MM.1S (cell line): Measurements from ENCODE around the gene CELA2A.
"Not testable (repeated sequence)": the region's sequence is repeated elsewhere in the genome, so short reads cannot be mapped to it uniquely, and the experiment has no call there.

Experiments
- DNase-seq: peaks from one replicate; pipeline ENCODE4 v3.0.0-alpha.2; 2015
- H2AFZ ChIP-seq: fragments of 300-600 bp; sonication (generic); 2 replicates; pipeline ENCODE4 v1.6.0; 2016; ENCODE audit warnings: antibody characterized with exemption, low read length
- H3F3A ChIP-seq: fragments of 300-600 bp; sonication (generic); 2 replicates; pipeline ENCODE4 v1.6.1; 2016; ENCODE audit warnings: mild to moderate bottlenecking, antibody characterized with exemption, low read length, moderate library complexity, mixed read lengths; ENCODE audit not compliant: insufficient read depth
- H3K27ac ChIP-seq: fragments of 300-600 bp; sonication (generic); 2 replicates; pipeline ENCODE4 v1.5.1; 2016; ENCODE audit warnings: mild to moderate bottlenecking, low read length
- H3K27me3 ChIP-seq: fragments of 300-600 bp; sonication (generic); replicated peaks from 2 replicates; pipeline ENCODE4 v1.6.0; 2016; ENCODE audit warnings: low read length; ENCODE audit not compliant: insufficient read depth
- H3K36me3 ChIP-seq: fragments of 300-600 bp; sonication (generic); replicated peaks from 2 replicates; pipeline ENCODE4 v1.6.1; 2016; ENCODE audit warnings: mild to moderate bottlenecking, low read length, mixed read lengths; ENCODE audit not compliant: insufficient read depth
- H3K4me1 ChIP-seq: fragments of 300-600 bp; sonication (generic); 2 replicates; pipeline ENCODE4 v1.6.1; 2016; ENCODE audit warnings: low read length, mixed read lengths
- H3K4me2 ChIP-seq: fragments of 300-600 bp; sonication (generic); 2 replicates; pipeline ENCODE4 v1.6.0; 2016; ENCODE audit warnings: low read depth, low read length
- H3K4me3 ChIP-seq: fragments of 300-600 bp; sonication (generic); 2 replicates; pipeline ENCODE4 v1.5.1; 2016; ENCODE audit warnings: low read length, mixed read lengths
- H3K79me2 ChIP-seq: fragments of 300-600 bp; sonication (generic); 2 replicates; pipeline ENCODE4 v1.6.1; 2016; ENCODE audit warnings: mixed run types, low read length, mixed read lengths
- H3K9ac ChIP-seq: fragments of 300-600 bp; sonication (generic); 2 replicates; pipeline ENCODE4 v1.6.1; 2016; ENCODE audit warnings: low read length, mixed read lengths
- H3K9me2 ChIP-seq: fragments of 300-600 bp; sonication (generic); replicated peaks from 2 replicates; pipeline ENCODE4 v1.6.1; 2016; ENCODE audit warnings: mild to moderate bottlenecking, low read length, mixed read lengths; ENCODE audit not compliant: insufficient read depth
- H3K9me3 ChIP-seq: fragments of 300-600 bp; sonication (generic); replicated peaks from 2 replicates; pipeline ENCODE4 v1.6.1; 2016; ENCODE audit warnings: mild to moderate bottlenecking, low read length, mixed read lengths; ENCODE audit not compliant: insufficient read depth
- H4K20me1 ChIP-seq: fragments of 300-600 bp; sonication (generic); 2 replicates; pipeline ENCODE4 v1.6.1; 2016; ENCODE audit warnings: mild to moderate bottlenecking, low read length, moderate library complexity, mixed read lengths; ENCODE audit not compliant: insufficient read depth
- EZH2 ChIP-seq: fragments of 300-600 bp; sonication (generic); optimal IDR thresholded peaks from 2 replicates; pipeline ENCODE3; 2017; ENCODE audit warnings: low read depth, mild to moderate bottlenecking, antibody characterized with exemption, low read length, mixed read lengths
- EZH2phosphoT487 ChIP-seq: fragments of 300-600 bp; sonication (generic); IDR thresholded peaks from 2 replicates; pipeline ENCODE4 v1.6.1; 2018; ENCODE audit warnings: antibody characterized with exemption, low read length
- TF ChIP-seq, protein P1 (sequence below): fragments of 300-600 bp; sonication (generic); IDR thresholded peaks from 2 replicates; pipeline ENCODE4 v1.5.1; 2016; ENCODE audit warnings: antibody characterized with exemption, low read length, mixed read lengths

CELA2A gene

DNA sequence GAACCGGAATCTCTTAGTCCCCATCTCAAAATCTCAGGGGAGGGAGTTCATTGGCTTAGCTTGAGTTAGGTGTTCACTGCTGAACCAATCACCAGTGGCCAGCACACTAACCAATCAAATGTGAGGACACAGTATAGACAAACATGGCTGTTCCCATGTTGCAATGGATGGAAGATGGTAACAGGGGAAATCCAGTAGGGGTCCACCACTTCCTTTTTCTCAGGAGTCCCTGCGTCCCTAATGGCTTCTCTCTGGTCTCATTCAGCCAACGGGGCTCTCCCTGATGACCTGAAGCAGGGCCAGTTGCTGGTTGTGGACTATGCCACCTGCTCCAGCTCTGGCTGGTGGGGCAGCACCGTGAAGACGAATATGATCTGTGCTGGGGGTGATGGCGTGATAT lies 29.1 kb downstream of the CELA2A start:
- no peaks in the 10 kb centered on the region for H3K9me3 ChIP-seq
- H3K79me2 ChIP-seq: no peaks in the 10 kb centered on the region
- no peak overlapping the region for H3K9ac ChIP-seq
- H3K36me3 ChIP-seq: no peaks in the 10 kb centered on the region
- H3K9me2 ChIP-seq: no peaks in the 10 kb centered on the region
- no peaks in the 10 kb centered on the region for H3F3A ChIP-seq
- H2AFZ ChIP-seq: no peak overlapping the region
- H3K27me3 ChIP-seq: no peaks in the 10 kb centered on the region
- TF ChIP-seq, protein P1, sequence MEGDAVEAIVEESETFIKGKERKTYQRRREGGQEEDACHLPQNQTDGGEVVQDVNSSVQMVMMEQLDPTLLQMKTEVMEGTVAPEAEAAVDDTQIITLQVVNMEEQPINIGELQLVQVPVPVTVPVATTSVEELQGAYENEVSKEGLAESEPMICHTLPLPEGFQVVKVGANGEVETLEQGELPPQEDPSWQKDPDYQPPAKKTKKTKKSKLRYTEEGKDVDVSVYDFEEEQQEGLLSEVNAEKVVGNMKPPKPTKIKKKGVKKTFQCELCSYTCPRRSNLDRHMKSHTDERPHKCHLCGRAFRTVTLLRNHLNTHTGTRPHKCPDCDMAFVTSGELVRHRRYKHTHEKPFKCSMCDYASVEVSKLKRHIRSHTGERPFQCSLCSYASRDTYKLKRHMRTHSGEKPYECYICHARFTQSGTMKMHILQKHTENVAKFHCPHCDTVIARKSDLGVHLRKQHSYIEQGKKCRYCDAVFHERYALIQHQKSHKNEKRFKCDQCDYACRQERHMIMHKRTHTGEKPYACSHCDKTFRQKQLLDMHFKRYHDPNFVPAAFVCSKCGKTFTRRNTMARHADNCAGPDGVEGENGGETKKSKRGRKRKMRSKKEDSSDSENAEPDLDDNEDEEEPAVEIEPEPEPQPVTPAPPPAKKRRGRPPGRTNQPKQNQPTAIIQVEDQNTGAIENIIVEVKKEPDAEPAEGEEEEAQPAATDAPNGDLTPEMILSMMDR: no peak
- TF ChIP-seq EZH2 (no peak), EZH2phosphoT487 (no peak)
- no peak overlapping the region for H3K4me3 ChIP-seq
- no peaks in the 10 kb centered on the region for H3K4me1 ChIP-seq
- no peaks in the 10 kb centered on the region for H4K20me1 ChIP-seq
- no peak overlapping the region for H3K27ac ChIP-seq
- DNase-seq: no peak
- H3K4me2 ChIP-seq: no peak overlapping the region

- H3K4me1 ChIP-seq, H3K36me3 ChIP-seq, H4K20me1 ChIP-seq, H3K9ac ChIP-seq, H3F3A ChIP-seq, H3K79me2 ChIP-seq, H3K9me2 ChIP-seq, H3K27ac ChIP-seq, H3K4me2 ChIP-seq, H3K27me3 ChIP-seq, DNase-seq, H3K9me3 ChIP-seq, H3K4me3 ChIP-seq, H2AFZ ChIP-seq: not testable (repeated sequence)
Measured at GRCh38 chr1:15486844-15487610, 30.5 kb downstream of the CELA2A start.

DNA sequence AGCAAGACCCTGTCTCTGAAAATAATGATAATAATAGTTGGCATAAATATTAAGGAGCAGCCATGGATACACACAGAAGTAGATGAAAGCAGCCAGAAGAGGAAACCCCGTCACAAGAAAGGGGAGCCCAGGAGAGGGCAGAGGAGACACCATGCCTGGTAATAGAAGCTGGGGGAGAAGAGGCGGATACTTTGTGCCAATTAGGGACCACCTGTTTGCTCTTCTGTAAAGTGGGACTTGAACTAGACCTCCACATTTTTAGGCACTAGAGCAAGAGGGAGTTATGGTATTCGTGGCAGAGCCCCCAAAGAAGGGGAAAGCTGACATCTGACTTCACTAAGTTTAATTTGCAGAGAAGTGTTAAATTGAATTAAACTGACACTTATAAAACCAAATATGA lies 31.8 kb downstream of the CELA2A start:
- no peak overlapping the region for H2AFZ ChIP-seq
- no peaks in the 10 kb centered on the region for H3K36me3 ChIP-seq
- H3K9me2 ChIP-seq: no peaks in the 10 kb centered on the region
- TF ChIP-seq EZH2phosphoT487 (no peak), EZH2 (no peak)
- TF ChIP-seq, protein P1: no peak
- H3F3A ChIP-seq: no peaks in the 10 kb centered on the region
- H3K9ac ChIP-seq: no peak overlapping the region
- no peak overlapping the region for H3K4me3 ChIP-seq
- H3K4me1 ChIP-seq: no peaks in the 10 kb centered on the region
- H3K27ac ChIP-seq: no peak overlapping the region
- no peaks in the 10 kb centered on the region for H3K27me3 ChIP-seq
- no peaks in the 10 kb centered on the region for H3K79me2 ChIP-seq
- no peak for DNase-seq
- no peak overlapping the region for H3K4me2 ChIP-seq
- H3K9me3 ChIP-seq: no peaks in the 10 kb centered on the region
- no peaks in the 10 kb centered on the region for H4K20me1 ChIP-seq

DNA sequence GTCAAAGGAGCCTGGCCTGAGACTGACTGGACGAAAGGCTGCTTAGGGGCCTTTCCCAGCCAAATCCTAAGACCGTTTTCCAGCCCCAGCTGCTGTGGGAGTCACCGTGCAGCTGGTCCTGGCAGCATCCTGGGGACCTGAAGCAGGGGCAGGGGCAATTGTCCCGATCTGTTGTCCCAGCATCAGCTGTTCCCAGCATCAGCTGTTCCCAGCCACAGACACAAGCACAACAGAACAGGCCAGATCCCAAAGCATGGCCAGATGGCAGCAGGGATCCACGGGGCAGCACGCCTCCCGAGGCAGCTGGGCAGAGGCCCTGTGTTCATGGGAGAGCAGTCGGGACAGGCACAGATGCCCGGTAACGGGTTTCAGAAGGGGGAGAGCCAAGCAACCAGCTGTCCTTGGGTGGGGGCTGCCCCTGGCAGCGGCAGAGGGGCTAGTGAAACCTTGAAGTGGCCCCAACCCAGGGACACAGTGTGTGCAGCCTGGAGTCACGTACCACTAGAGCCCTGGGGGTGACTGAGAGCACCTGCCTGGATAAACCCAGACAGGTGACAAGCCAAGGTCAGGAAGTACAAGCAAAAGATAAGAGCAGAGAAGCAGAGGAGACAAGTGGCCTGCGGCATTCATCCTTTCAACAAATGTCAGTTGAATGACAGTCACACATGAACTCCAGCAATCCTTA lies 32.7 kb downstream of the CELA2A start:
- Histone ChIP-seq H3K4me1 (no peaks in the 10 kb centered on the region), H3K9ac (no peak overlapping the region), H3K36me3 (no peaks in the 10 kb centered on the region), H3K4me2 (no peak overlapping the region), H3K4me3 (no peak overlapping the region), H3F3A (no peaks in the 10 kb centered on the region), H3K9me2 (no peaks in the 10 kb centered on the region), H3K27ac (no peak overlapping the region), H2AFZ (no peak overlapping the region), H4K20me1 (no peaks in the 10 kb centered on the region), H3K27me3 (no peaks in the 10 kb centered on the region), H3K9me3 (no peaks in the 10 kb centered on the region), H3K79me2 (no peaks in the 10 kb centered on the region)
- DNase-seq: no peak
- no peak for TF ChIP-seq EZH2

DNA sequence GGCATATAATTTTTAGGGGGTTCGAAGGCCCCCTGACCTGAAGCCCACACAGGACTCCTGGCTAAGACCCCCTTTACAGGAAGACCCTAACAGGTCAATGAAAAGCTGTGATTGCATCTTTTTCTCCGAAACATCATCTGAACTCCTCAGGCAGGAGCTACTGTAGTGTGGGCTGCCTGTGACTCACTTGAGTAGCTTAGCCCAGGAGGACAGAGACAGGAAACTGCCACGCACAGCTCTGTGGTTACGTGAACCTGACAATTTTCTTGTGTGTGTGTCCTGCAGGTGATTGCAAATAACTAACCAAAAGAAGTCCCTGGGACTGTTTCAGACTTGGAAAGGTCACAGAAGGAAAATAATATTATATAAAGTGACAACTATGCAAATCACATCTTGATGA lies 34.5 kb downstream of the CELA2A start:
- H3F3A ChIP-seq, H3K79me2 ChIP-seq, H2AFZ ChIP-seq, H3K4me3 ChIP-seq, H3K4me2 ChIP-seq, H4K20me1 ChIP-seq, DNase-seq, H3K9me2 ChIP-seq, H3K27ac ChIP-seq, H3K9me3 ChIP-seq, H3K4me1 ChIP-seq, H3K27me3 ChIP-seq, H3K9ac ChIP-seq, H3K36me3 ChIP-seq: not testable (repeated sequence)
